GM19035 (cell line): ENCODE data around the gene LRRC8A.
A peak's percentile ranks its signal among the peaks of the same experiment; 100 is the strongest.
"Not testable (repeated sequence)": the region's sequence is repeated elsewhere in the genome, so short reads cannot be mapped to it uniquely, and the experiment has no call there.

Experiments
- ATAC-seq: cut with Tn5 transposase; IDR thresholded peaks from one replicate; pipeline ENCODE4 v1.9.1; 2021; ENCODE audit not compliant: unreplicated experiment

Gene LRRC8A

DNA sequence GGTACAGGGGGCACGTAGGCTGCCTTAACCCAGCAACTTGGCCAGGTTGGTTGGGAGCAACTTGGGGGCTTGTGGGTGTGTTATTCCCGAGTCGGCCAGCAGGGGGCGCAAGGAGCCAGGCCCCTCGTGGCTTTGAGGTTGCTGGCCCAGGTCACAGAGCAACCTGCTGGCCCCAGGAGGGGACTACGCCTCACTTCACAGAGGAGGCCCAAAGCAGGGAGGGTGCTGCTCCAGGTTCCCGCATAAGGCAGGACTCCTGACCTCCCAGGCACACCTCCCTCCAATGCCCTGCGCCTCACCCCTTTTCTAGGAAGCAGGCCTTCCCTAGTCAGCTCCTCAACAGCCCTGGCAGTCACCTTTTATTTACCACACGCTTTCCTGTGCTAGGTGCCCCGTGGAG is 18.3 kb upstream of the LRRC8A start:
- peak; percentile 64 for ATAC-seq

DNA sequence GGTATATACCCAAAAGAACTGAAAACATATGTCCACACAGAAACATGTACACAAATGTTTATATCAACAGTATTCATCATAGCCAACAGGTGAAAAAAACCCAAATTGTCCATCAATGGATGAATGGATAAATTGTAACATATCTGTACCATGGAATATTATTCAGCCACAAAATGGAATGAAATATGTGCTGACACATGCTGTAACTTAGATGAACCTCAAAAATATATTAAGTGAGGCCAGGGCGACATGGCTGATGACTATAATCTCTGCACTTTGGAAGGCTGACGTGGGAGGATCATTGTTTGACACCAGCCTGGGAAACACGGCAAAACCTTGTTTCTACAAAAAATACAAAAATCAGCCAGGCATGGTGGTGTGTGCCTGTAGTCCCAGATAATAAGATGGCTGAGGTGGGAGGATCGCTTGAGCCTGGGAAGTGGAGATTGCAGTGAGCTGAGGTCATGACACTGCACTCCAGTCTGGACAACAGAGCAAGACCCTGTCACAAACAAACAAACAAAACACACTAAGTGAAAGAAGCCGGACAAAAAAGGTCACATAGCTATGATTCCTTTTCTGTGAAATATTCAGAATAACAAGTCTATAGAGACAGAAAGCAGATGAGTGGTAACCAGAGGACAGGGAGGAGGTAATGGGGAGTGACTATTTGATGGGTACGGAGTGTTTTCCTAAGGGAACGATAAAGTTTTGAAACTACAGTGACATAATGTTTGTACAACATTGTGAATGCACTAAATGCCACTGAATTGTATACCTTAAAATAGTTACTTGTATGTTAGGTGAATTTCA is 11.6 kb upstream of the LRRC8A start:
- ATAC-seq, result no peak

DNA sequence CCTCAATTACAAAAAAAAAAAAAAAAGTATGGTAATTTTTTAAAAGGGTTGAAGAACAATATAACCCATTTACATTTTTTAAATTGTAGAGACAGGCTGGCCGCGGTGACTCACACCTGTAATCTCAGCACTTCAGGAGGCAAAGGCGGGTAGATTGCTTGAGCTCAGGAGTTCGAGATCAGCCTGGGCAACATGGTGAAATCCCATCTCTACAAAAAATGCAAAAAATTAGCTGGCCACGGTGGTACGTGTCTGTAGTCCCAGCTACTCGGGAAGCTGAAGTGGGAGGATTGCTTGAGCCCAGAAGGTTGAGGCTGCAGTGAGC is 11.0 kb upstream of the LRRC8A start:
- ATAC-seq, result not testable (repeated sequence)

DNA sequence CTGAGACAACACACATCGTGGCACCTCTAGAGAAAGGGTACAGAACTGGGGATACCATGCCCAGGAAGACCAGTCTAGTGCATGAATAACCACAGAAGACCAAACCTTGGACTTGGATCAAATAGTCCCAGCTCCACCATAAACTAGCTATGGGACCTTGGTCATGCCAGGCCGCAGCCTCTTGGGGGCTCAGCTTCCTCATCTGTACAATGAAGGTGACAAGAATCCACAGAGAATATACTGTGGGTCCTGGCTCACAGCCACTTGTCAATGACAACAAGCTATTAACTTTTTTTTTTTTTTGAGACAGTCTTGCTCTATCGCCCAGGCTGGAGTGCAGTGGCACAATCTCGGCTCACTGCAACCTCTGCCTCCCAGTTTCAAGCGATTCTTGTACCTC is 4.1 kb upstream of the LRRC8A start:
- ATAC-seq, result no peak

DNA sequence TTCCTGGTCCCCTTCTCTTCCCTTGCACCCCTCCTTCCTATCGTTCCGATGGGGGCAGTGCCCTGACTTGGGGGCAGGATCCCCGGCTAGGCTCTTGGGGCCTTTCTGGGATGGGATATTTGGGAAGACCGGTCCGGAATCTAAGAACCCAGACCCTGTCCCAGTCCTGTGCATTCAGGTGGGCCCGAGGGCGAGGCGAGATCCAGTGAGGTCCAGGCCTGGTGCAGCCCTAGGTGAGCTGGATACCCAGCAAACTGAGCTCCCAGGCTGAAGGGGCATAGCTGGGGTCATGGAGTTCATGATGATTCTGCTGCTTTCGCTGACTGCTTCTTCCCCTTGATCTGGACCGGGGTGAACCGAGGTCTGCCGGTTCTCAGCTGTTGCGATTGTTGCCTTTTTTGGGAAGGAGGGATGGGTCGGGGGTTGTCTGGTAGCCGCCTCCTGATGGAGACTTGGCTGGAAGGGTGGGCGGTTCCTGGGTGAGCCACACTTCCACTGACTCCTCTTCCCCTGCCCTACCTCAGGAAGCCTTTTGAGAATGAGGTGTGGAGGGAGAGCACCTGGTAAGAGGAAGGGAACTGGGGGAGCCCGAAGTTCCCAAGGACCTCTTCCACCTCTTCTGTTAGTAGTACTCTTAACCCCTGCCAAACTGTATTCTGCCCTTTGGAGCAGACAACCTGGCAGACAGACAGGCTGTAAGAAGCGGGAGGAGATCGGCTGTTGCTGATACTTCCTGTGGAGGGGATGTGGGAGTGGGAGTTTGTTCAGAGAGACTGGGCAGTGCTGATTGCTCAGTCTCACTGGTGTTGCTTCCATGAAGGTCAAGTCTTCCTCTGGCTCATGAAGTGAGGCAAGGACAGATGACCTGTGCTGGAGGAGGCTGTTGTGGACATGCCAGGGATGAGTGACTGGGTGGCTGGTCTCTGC is 1.0 kb downstream of the LRRC8A start:
- ATAC-seq, result no peak

DNA sequence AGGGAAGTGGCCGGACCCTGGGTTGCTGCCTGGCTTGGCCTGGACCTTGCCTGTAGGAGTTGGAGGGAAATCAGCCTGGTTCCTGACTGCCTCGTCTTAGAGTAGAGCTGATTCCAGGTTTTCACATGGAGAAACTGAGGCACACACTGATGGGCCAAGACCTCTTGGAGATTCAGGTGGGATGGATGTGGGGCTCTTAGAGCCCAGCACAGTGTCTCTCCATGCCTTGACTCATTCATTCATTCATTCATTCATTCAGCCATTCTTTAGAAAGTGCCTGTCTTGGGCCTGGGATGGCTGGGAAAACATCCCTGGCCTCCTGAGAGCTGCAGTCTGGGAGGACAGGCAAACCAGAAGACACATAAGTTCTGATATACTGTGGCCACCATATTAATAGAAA is 2.2 kb downstream of the LRRC8A start:
- ATAC-seq, result no peak

DNA sequence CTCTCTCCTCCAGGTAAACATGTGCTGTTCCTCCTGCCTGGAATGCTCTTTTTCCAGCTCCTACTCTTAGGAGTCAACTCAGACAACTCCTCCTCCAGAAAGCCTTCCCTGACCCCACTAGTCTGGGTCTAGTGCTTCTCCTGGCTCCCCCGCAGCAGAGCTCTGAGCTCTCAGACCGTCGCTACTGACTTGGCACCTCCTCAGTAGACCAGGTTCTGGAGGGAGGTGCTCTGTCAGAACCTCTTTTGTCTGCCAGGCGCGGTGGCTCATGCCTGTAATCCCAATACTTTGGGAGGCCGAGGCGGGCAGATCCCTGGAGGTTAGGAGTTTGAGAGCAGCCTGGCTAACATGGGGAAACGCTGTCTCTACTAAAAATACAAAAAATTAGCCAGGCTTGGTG is 3.4 kb downstream of the LRRC8A start:
- no peak for ATAC-seq

DNA sequence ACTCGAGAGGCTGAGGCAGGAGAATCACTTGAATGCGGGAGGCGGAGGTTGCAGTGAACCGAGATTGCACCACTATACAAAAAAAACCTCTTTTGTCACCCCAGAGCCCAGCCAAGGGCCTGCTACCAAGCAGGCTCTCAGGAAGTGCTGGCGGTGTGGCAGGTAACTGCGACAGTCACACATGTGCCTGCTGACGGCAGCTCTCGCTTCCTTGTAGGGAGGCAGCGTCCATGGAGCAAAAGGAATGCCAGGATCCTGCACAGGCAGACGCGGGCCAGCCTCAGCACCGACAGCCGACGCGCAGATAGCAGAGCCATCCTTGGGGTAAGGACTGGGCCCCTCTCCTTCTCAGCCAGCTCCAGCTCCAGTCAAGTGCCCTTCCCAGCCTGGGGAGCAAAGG is 3.9 kb downstream of the LRRC8A start:
- ATAC-seq, result no peak

DNA sequence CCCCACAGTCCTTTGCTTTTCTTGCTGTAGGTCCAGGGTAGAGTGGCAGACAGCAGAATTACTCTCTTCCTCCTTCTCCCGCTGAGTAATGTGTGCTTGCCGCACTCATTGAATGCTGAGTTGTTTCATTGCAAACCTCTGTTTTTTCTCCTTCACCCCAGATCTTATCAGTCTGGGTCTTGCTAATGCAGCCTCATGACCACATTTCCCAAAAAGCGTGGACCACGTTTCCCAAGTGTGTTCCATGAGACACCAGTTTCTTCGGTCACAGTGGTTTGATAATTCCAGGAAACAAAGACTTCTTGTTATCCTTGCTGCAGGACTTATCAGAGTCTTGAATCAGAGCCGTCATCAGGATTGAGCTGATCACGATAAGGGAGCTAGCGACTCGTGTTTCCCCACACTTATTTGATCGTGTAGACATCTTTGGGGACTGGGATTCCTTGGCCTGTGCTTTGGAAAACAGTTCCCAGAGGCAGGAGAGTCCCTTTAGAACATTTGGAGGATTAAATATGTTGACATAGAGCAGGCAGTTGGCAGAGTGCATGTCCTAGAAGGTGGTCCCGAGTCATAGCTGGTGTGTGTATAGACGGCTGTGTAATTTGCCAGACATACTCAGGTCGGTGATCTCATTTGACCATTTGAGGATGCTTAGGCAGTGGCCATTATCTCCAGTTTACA is 4.4 kb downstream of the LRRC8A start:
- ATAC-seq, result no peak

DNA sequence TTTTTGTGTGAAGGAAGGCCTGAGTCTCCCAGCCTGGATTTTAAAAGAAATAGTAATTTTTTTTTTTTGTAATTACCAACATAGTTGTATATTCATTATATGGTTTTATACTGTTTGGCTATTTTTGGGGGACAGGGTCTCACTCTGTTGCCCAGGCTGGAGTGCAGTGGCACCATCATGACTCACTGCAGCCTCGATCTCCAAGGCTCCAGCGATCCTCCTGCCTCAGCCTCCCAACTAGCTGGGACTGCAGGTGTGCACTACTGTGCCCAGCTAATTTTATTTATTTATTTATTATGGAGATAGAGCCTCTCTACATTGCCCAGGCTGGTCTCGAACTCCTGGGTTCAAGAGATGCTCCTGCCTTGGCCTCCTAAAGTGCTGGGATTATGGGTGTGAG is 5.1 kb downstream of the LRRC8A start:
- no peak for ATAC-seq

DNA sequence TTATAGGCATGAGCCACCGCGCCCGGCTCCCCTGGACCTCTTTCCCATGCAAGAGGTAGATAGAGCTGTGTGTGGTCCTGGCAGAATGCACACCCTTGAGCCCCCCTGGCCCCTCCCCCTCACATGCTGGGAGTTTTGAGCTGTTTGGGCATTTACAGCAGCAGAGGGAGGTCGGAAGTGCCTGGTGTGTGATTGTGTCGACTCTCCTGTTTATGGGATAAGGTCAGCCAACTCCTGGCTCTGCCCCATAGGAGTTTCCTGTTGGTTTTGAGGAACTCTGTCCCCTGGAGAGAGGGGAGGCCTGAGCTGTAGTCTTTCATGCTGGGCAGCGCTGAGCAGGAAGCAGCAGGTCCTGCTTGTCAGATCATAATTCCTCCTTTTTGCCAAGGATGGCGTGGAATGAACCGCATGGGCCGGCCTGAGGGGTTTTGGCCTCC is 6.0 kb downstream of the LRRC8A start:
- ATAC-seq, result no peak

DNA sequence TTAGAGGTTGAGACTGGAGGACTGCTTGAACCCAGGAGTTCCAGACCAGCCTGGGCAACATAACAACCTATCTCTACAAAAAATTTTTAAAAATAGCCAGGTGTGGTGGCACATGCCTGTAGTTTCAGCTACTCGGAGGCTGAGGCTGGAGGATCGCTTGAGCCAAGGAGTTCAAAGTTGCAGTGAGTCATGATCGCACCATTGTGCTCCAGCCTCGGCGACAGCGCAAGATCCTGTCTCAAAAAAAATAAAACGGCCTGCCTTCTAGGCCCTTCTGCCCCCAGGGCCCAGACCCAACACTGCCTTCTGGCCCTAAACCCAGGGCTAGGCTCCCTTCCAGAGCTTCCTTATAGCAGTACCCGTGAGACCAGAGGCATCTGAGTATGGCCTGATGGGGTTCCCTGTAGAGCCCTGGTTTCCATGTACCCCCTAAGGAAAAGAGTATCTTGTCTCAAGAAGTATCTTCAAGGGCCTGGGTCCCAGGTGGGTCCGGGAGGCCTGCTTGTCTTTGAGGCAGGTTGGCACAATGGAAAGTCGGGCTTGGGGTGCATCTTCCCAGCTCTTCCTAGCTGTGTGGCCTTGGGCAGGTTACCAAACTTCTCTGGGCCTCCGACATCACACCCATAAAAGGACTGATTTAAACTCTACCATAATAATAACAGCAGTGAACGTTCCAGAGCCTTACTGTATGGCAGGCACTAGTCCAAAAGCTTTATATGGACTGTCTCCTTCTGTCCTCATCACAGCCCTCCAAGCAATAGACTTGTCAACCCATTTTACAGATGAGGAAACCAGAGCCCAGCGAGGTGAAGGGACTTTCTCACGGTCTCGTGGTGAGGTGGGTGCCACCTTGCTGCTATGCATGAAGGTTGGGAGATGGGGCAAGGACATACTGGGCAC is 9.6 kb downstream of the LRRC8A start:
- no peak for ATAC-seq

DNA sequence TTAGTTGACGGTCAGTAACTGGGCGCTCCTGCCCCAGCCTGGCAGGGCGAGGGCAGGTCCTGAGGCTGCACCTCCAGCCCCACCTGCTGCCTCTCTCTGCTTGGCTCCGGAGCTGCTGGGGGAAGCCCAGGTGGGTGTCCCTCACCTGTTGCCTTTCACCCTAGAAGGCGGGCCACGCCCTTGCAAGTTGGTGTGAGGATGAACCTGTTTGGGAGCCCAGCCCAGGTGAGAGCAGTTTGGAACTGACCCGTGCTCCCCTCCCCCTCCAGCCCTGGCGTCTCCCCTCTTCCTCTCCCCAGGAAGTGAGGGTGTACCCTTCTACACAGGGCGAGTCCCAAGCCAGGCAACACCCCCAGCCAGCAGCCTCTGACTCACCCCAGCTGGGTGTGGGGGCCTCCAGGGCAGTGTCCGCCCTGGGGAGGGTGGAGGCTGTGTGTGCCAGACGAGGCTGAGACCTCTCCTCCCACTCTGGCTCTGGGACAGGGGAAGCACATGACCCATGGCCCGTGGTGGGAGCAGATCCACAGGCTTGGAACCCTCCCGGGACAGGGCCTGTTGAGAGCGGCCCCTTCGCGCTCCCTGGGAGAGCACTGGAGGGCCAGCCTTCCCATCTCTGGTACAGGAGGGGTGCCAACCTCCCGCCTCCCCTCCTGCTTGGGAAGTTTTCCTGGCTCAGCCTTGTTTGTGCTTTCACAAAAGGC is 10.4 kb downstream of the LRRC8A start:
- no peak for ATAC-seq

DNA sequence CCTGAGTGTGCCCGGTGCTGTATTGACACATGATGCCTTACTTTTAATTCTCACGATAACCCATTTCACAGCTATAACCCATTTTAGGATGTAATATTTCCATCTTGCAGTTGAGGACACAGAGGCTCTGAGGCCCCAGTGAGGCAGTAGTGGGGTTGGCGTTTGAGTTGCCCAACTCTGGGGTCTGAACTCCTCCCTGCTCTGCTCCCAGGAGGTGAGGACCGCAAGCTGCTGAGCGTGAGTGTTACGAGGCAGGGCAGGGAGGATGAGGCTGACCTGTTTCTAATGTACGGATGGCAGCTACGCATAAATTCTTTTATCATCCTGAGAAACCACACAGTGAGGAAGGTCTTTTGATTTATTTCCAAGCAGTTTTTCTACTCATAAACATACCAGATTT is 11.4 kb downstream of the LRRC8A start:
- no peak for ATAC-seq

DNA sequence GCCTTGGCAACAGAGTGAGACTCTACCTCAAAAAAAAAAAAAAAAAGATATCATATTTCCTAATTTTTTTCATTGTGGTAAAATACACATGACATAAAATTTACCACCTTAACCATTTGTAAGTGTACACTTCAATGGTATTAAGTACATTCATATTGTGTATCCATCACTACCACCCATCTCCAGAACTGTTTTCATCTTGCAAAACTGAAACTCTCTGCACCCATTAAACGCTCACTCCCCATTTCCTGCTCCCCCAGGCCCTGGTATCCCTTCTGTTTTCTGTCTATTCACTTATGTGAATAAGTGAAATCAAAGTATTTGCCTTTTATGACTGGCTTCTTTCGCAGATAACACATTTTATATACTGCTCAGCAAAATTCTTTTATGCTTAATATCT is 12.8 kb downstream of the LRRC8A start:
- ATAC-seq, result no peak

DNA sequence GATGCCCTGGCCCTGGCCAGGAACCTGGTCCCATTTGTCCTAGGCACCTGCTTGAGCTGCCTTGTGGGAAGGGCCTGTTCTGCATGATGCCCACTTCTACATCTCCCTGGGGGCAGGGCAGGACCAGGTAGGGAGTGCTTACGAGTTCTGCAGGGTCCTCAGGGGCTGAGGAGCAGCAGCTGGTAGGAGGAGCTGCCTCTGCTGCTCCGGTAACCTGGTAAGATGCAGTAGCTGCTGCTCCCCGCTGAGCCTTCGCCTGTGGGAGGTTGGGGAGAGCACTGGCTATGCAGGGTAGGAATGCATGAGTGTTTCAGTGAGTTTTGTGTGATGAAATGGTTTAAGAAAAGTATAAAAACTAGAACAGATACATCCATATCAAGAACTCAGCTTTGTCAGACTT is 13.6 kb downstream of the LRRC8A start:
- no peak for ATAC-seq

DNA sequence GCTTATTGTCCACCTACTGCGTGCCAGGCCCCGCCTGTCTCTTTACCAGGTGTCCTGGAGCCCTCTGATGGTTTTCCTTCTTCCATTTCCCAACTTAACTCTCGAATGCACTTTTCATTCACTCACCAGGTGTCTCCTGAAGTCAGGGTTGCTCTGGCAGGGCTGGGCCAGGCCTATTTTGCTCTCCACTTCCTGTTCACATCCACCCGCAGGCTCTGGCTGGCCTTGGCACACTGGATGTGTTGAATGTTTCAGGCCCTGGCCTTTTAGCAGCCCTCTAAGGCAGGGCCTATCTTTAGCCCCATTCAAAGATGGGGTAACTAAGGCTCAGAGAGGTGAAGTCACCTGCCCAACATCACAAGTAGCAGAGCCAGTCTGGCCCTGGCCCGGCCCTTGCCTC is 16.4 kb downstream of the LRRC8A start:
- ATAC-seq, result no peak

DNA sequence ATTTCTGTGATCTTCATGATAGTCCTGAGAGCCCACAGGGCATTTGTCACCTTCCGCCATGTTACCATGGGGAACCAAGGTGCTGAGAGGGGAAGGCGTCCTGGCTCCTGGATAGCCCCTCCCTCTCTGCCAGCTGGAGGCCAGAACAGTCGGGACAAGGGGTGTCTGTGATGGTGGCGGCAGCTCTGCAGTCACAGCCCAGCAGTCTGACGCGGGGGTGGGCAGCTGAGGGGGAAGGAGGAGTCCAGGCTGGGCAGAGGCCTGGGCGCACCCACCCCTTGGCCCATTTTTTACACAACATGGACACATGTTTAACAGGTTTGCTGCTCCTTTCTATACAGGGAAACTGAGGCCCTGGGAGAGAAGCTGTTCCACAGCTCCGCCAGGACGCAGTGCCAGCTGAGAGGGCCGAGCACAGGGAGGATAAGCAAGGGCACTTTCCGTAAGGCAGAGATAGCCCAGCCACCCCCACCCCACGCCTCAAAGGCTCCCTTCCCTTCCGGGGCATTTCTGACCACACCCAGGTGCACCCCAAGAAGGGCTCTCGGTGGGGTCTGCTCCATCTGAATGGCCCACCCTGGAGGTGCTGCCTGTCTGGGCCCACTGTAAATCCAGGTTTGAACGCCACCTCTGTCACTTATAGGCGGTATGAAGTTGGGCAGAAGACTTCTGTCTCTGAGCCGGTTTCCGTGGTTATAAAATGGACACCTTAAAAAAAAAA is 17.1 kb downstream of the LRRC8A start:
- ATAC-seq, result no peak

DNA sequence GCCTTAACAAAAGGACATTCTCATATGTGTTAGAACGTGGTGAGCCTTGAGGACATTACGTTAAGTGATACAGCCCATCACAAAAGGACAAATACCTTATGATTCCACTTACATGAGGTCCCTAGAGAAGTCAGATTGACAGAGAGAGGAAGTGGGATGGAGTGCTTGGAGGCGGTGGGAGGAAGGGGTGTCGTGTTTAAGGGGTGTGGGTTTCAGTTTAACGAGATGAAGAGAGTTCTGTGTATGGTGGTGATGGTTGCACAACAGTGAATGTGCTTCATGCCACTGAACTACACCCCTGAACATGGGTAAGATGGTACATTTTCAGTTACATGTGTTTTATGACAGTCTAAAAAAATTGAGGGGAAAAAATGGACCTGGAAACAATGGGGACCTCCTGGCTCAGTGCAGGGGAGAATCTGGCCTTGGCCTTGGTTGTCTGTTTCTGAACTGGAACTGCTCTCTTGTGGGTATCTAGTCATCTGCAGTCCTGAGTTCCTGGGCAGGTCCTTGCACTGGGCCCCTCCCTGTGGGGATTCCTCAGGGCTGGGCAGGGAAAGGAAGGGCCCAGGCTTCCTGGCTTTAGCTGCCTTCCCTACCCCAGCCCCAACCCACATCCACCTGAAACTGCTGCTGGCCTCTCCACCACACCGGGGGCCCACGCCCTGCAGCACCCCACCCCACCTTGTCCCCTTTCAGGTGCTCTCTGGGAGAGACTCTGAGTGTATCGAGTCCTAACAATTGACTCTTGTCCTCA is 17.8 kb downstream of the LRRC8A start:
- ATAC-seq, result no peak
